H9 (cell line): ENCODE results near the gene SLC16A6. TPM values are rescaled to one million over a fixed set of nuclear protein-coding genes. Genes with fewer than 3 reads are reported as not detected.

Experiments used
- DNase-seq: peaks from one replicate; pipeline ENCODE4 v3.0.0-alpha.2; 2017
- H2AFZ ChIP-seq: one replicate; pipeline ENCODE4 v1.6.1; 2013; ENCODE audit warnings: mild to moderate bottlenecking, low read length, control low read depth, moderate library complexity
- H2AK5ac ChIP-seq: 2 replicates; pipeline ENCODE4 v1.6.1; 2013; ENCODE audit warnings: low read length, control low read depth, mixed read lengths; ENCODE audit not compliant: insufficient read length
- H2BK120ac ChIP-seq: one replicate; pipeline ENCODE4 v1.6.1; 2013; ENCODE audit warnings: low read depth, mild to moderate bottlenecking, low read length, control low read depth, inconsistent platforms; ENCODE audit not compliant: poor library complexity, severe bottlenecking
- H2BK12ac ChIP-seq: 2 replicates; pipeline ENCODE4 v1.6.1; 2013; ENCODE audit warnings: low read length, control low read depth, mixed read lengths, low read depth; ENCODE audit not compliant: insufficient read length
- H2BK15ac ChIP-seq: 2 replicates; pipeline ENCODE4 v1.6.1; 2013; ENCODE audit warnings: low read depth, low read length, control low read depth
- H2BK20ac ChIP-seq: one replicate; pipeline ENCODE4 v1.6.1; 2013; ENCODE audit warnings: low read depth, mild to moderate bottlenecking, low read length, control low read depth, inconsistent platforms; ENCODE audit not compliant: poor library complexity, severe bottlenecking
- H2BK5ac ChIP-seq: 2 replicates; pipeline ENCODE4 v1.6.1; 2013; ENCODE audit warnings: low read length, control low read depth, mixed read lengths; ENCODE audit not compliant: insufficient read length
- H3K14ac ChIP-seq: 2 replicates; pipeline ENCODE4 v1.6.1; 2013; ENCODE audit warnings: low read length, control low read depth; ENCODE audit not compliant: insufficient read depth
- H3K18ac ChIP-seq: 2 replicates; pipeline ENCODE4 v1.6.1; 2013; ENCODE audit warnings: low read depth, mild to moderate bottlenecking, mixed read lengths, low read length, control low read depth; ENCODE audit not compliant: insufficient read length
- H3K23ac ChIP-seq: 2 replicates; pipeline ENCODE4 v1.6.1; 2013; ENCODE audit warnings: low read length, control low read depth, mixed read lengths, low read depth; ENCODE audit not compliant: insufficient read length
- H3K23me2 ChIP-seq: 2 replicates; pipeline ENCODE4 v1.6.1; 2013; ENCODE audit warnings: low read depth, mild to moderate bottlenecking, mixed read lengths, low read length, control low read depth; ENCODE audit not compliant: insufficient read length, poor library complexity, severe bottlenecking
- H3K27ac ChIP-seq: 2 replicates; pipeline ENCODE4 v1.5.1; 2013; ENCODE audit warnings: low read length, control low read depth, mixed read lengths, low read depth; ENCODE audit not compliant: insufficient read length
- H3K27me3 ChIP-seq: 2 replicates; pipeline ENCODE4 v1.6.1; 2013; ENCODE audit warnings: low read length, control low read depth, inconsistent platforms; ENCODE audit not compliant: insufficient read depth
- H3K4ac ChIP-seq: 2 replicates; pipeline ENCODE4 v1.6.1; 2013; ENCODE audit warnings: low read depth, mild to moderate bottlenecking, control low read depth, inconsistent platforms, low read length, moderate library complexity
- H3K4me1 ChIP-seq: 2 replicates; pipeline ENCODE4 v1.6.1; 2013; ENCODE audit warnings: low read length, control low read depth, inconsistent platforms; ENCODE audit not compliant: insufficient read depth
- H3K4me2 ChIP-seq: 2 replicates; pipeline ENCODE4 v1.6.1; 2013; ENCODE audit warnings: low read length, control low read depth, mixed read lengths; ENCODE audit not compliant: insufficient read length, insufficient read depth
- H3K56ac ChIP-seq: 2 replicates; pipeline ENCODE4 v1.6.1; 2013; ENCODE audit warnings: low read depth, mild to moderate bottlenecking, mixed read lengths, low read length, control low read depth; ENCODE audit not compliant: insufficient read length
- H3K79me1 ChIP-seq: 2 replicates; pipeline ENCODE4 v1.6.1; 2013; ENCODE audit warnings: low read depth, mild to moderate bottlenecking, moderate library complexity, low read length, control low read depth, inconsistent platforms; ENCODE audit not compliant: insufficient read depth, poor library complexity, severe bottlenecking
- H3K79me2 ChIP-seq: 2 replicates; pipeline ENCODE4 v1.6.1; 2013; ENCODE audit warnings: low read length, control low read depth, inconsistent platforms; ENCODE audit not compliant: insufficient read depth
- H3K9ac ChIP-seq: 2 replicates; pipeline ENCODE4 v1.6.1; 2013; ENCODE audit warnings: low read length, control low read depth, mixed read lengths; ENCODE audit not compliant: insufficient read length; ENCODE audit errors: extremely low read depth
- H3K9me3 ChIP-seq: one replicate; pipeline ENCODE4 v1.6.1; 2013; ENCODE audit warnings: low read depth, low read length, inconsistent platforms; ENCODE audit not compliant: control insufficient read depth
- H3T11ph ChIP-seq: one replicate; pipeline ENCODE4 v1.6.1; 2013; ENCODE audit warnings: mild to moderate bottlenecking, low read length, control low read depth, inconsistent platforms
- H4K20me1 ChIP-seq: one replicate; pipeline ENCODE4 v1.6.1; 2013; ENCODE audit not compliant: control insufficient read depth, insufficient read length, insufficient read depth
- H4K5ac ChIP-seq: 2 replicates; pipeline ENCODE4 v1.6.1; 2013; ENCODE audit warnings: low read depth, mild to moderate bottlenecking, mixed read lengths, low read length, control low read depth; ENCODE audit not compliant: insufficient read length
- H4K8ac ChIP-seq: replicated peaks from 2 replicates; pipeline ENCODE4 v1.6.1; 2013; ENCODE audit warnings: low read length, control low read depth, mixed read lengths, low read depth; ENCODE audit not compliant: insufficient read length
- H4K91ac ChIP-seq: 2 replicates; pipeline ENCODE4 v1.6.1; 2013; ENCODE audit warnings: low read depth, mild to moderate bottlenecking, moderate library complexity, mixed read lengths, low read length, control low read depth; ENCODE audit not compliant: insufficient read length
- H3K27ac Mint-ChIP-seq, 3 experiments: 2 replicates in 2 of 3; 3 replicates in 1 of 3; pipeline ENCODE4 v1.8.0; 2020 to 2021; ENCODE audit warnings: mixed read lengths in 3 of 3, mild to moderate bottlenecking in 1 of 3, moderate library complexity in 1 of 3
- H3K27me3 Mint-ChIP-seq: 2 replicates; pipeline ENCODE4 v1.8.0; 2021; ENCODE audit warnings: low read depth, mild to moderate bottlenecking, moderate library complexity, mixed read lengths
- H3K36me3 Mint-ChIP-seq, 3 experiments: 2 replicates in 2 of 3; 3 replicates in 1 of 3; pipeline ENCODE4 v1.8.0; 2020 to 2021; ENCODE audit warnings: low read depth in 3 of 3, mixed read lengths in 3 of 3; ENCODE audit not compliant: insufficient read depth in 1 of 3
- H3K4me1 Mint-ChIP-seq, 2 experiments: 2 replicates each; pipeline ENCODE4 v1.8.0; 2020; ENCODE audit warnings: mixed read lengths in 2 of 2
- H3K4me3 Mint-ChIP-seq, 2 experiments: 2 replicates in 1 of 2; 3 replicates in 1 of 2; pipeline ENCODE4 v1.8.0; 2020 to 2021; ENCODE audit warnings: mild to moderate bottlenecking in 2 of 2, mixed read lengths in 2 of 2, moderate library complexity in 1 of 2
- H3K9me3 Mint-ChIP-seq, 2 experiments: 2 replicates in 1 of 2; 3 replicates in 1 of 2; pipeline ENCODE4 v1.8.0; 2020; ENCODE audit warnings: mild to moderate bottlenecking in 2 of 2, mixed read lengths in 2 of 2, moderate library complexity in 1 of 2
- CTCF ChIP-seq: fragments of 200-600 bp; sonication (generic); conservative IDR thresholded peaks from 3 replicates; pipeline ENCODE4 v1.8.0; 2021; ENCODE audit warnings: antibody characterized with exemption, mild to moderate bottlenecking
- WGBS: extraction: QIAGEN DNeasy Blood & Tissue Kit; methylation state at CpG from one replicate; pipeline ENCODE4 v1.1.7; 2013; ENCODE audit warnings: missing lambda C conversion rate, low lambda C conversion rate, mixed read lengths; ENCODE audit not compliant: insufficient read length; ENCODE audit errors: extremely low coverage; 5-methylcytosine and 5-hydroxymethylcytosine counted together
- total RNA-seq: library from RNA; stranded (reverse); gene quantifications from 2 replicates; pipeline ENCODE4 v1.2.1, GENCODE V29; 2021

The SLC16A6 gene
- total RNA-seq, 1 experiment from 2014 or later: 0.33 TPM

GRCh38 chr17:68306819-68307218 is 15.9 kb upstream of the SLC16A6 start:
- Histone ChIP-seq H3K4ac (no peak overlapping the region), H2AFZ (no peak overlapping the region), H3T11ph (no peak overlapping the region), H2BK20ac (no peak overlapping the region), H2BK12ac (no peak overlapping the region), H3K14ac (no peak overlapping the region), H4K8ac (no peak overlapping the region), H3K23me2 (no peaks in the 10 kb centered on the region), H3K9me3 (no peaks in the 10 kb centered on the region), H2BK5ac (no peak overlapping the region), H3K18ac (no peak overlapping the region), H3K79me2 (no peaks in the 10 kb centered on the region), H2BK15ac (no peak overlapping the region), H3K4me2 (no peak overlapping the region), H2BK120ac (no peak overlapping the region), H3K79me1 (no peaks in the 10 kb centered on the region), H3K23ac (no peak overlapping the region), H4K5ac (no peak overlapping the region), H4K20me1 (no peaks in the 10 kb centered on the region), H4K91ac (no peak overlapping the region), H3K27ac (no peak overlapping the region), H3K4me1 (peaks cover 3% of the 10 kb centered on the region; the same call in 1 of the 2 replicates), H3K56ac (no peak overlapping the region), H2AK5ac (no peak overlapping the region), H3K27me3 (no peaks in the 10 kb centered on the region), H3K9ac (no peak overlapping the region)
- DNase-seq: no peak
- H3K27ac Mint-ChIP-seq: no peak overlapping the region
- no CpG with 5 or more reads among the region's 6 CpGs for WGBS
- peaks cover 10 to 23% of the 10 kb centered on the region in 2 experiments for H3K4me1 Mint-ChIP-seq
- H3K36me3 Mint-ChIP-seq: peaks cover 16 to 26% (median 16%) of the 10 kb centered on the region in 3 experiments
- no peaks in the 10 kb centered on the region; the same call in 1 of the 2 replicates for H3K27me3 Mint-ChIP-seq
- H3K9me3 Mint-ChIP-seq: peaks cover 0 to 5% of the 10 kb centered on the region in 2 experiments; a peak in 1 of 5 replicates
- TF ChIP-seq CTCF: no peak
- no peak overlapping the region for H3K4me3 Mint-ChIP-seq
